Activated CD4-positive, CD25-positive, alpha-beta regulatory T cell (primary cell): ENCODE results near the gene CD47.

Experiments used
- DNase-seq, 4 experiments: peaks; one replicate each; lab custom pipeline; 2025; lab: John Stamatoyannopoulos, UW

Gene CD47

DNA sequence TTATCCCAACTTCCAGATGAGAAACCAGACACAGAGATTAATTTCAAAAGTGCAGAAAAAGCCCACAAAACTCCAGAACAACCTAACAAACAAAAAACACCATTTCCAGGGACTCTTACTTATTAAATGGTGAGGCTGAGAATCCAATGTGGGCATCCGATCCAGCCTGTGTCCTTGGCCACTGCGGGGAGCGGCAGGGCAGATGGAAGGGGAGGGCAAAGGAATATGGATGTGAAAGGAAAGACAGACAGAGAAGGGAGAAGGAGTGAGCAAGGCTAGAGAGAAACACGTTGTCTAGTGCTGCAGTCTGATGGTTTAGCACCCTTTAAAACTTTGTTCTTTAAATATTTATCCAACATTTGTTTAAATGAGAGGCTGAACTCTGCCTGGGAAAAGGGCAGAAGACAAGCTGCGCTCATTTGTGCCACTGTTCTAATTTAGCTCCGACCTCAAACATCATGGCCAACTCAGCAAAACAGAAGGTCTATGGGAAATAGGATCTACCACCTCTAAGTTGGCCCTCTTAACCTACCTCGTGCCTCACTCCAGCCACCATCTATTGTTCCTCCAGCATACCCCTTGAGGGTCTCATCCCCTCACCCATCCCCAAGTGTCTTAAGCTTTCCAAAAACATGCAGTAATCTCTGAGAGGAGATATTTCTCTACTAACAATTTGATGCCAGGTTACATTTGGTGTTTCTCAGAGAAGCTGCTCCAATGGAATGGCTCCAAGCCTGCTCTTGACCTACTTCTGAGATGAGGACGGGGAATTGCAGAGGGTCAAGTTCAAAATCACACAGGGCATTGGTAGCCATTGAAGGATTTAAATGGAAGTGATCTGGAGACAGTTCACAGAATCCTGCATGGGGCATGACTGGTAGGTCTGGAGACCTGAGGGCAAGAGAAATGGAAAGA is 77.4 kb downstream of the CD47 start:
- DNase-seq: no peak

DNA sequence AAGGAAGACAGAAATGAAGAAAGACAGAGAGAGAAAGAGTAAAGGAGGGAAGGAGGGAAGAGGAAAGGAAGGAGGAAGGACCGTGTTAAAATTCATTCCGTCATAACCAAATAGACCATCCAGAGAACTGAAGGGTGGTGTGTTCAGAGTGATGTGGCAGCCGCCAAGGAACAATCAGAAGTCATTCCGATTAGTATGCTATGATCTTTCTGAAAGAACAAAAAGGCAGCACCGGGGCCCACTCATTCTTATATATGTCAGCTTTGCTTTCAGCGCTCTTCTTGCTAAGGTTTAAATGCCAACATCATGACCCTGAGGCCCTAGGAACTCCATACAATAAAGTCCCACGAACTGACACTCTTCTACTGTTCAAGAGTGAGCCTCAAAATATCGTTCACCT is 78.5 kb downstream of the CD47 start:
- DNase-seq: no peak

DNA sequence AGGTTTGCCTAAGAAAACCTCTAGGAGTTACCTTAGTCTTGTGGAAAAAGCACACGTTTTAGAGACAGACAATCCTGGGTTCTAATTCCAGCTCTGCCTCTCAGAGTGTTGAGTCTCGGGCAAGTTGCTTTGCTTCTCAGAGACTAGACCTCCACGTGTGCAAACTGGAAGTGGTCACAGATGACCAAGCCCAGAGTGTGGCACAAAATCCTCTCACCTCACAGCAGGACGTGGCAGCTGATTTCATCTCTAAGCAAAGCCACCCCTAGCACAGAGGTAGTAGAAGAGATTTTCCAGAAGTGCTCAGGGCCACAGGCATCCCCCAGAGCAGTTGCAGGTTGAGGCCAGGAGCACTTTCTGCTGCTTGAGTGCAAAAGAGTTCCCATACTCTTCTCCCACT is 79.2 kb downstream of the CD47 start:
- no peak for DNase-seq

DNA sequence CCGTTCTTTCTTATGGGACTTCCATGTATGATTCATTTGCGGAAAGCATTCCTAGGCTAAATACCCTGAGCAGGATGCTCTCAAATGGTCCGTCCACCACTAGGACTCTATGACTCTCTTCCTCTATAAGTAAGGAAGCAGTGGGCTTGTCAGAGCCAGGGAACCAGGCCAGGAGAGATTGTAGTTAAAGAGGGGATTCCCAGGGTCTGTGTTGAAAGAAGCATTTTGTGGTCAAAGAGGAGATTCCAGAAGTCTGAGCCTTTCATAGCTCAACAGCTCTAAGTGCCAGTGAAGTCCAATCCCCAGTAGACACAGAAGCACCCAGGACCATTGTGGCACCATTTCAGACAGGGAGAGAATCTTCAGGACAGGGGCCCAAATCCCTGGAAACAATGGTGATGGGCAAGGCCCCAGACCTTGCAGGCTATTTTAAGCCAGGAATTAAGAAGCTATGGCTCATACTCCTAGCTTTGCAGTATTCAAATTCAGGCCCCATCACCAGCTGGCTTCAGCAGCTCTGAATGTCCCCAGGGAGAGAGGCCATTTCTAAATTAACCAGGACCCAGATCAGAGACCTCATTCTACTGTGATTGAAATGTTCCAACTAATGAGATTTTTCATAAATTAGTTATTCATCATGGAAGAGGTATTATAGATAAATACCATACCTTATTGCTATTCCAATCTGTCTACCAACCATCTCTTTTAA is 81.7 kb downstream of the CD47 start:
- no peak for DNase-seq

DNA sequence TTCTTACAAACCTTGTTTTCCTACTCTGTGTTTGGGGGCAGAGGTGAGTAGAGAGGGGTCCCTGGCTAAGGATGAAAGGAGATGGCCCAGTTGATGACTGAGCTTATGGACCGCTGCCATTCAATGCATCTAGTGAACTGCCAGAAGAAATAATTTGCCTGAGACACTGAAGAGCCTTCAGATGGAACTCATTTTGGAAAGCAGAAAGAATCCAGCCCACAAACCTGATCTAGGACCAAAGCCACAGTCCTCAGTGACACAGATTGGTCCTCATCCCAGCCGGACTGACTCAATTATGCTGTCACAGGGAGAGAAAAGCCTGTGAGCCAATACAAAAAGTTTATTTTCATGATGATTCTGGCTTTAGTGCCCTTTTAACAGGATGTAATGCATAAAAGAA is 82.7 kb downstream of the CD47 start:
- DNase-seq: no peak

DNA sequence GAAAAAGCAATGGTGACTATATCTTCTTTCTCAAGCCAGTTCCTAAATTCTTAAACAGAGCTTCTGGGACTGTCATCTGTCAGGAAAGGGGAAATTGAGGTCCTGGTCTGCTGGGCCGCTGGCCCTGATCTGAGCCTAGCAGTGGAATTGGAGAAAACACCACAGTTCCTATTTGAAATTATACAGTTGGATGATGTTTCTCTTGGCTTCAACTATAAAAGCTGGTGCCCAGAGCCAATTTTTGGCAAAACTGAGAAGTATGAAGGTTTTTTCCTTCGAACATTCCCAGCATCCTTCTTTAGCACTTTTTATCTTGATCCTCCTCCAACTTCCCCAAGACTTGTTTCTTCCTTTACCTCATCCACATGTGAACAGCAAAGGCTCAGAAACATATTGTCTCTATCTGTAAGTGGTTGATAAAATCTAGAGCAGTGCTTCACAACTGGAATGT is 83.9 kb downstream of the CD47 start:
- no peak for DNase-seq

DNA sequence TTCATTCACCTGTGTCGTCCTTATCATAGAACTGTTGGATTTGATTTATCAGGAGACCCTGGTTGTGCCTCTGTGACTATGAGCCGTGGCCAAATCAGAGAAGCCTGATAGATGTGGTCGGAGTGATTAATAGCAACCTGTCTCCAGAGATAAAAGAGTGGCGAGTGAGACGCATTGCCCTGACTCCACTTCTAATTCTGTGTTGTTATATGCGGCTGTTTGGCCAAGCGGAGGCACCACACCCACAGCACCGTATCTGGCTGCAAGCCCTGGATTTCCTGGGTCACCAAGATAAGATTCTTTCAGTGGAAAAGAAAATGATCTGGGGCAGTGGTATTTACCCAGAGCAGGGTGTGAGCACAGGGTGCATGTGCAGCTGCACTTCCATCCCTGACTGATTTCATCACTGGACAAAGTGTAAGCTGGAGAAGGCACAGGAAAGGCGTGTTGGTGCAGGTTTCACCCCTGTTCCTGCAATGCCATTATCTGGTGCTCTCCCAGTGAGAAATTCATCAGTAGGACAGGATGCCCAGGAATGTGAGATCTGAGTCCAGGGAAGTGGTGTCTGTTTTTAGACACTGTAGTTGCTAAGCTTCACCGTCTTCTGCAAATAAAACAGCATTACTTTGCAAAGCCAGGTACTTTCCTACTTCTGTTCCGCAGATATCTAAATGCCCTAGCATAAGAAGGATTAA is 84.6 kb downstream of the CD47 start:
- no peak for DNase-seq

DNA sequence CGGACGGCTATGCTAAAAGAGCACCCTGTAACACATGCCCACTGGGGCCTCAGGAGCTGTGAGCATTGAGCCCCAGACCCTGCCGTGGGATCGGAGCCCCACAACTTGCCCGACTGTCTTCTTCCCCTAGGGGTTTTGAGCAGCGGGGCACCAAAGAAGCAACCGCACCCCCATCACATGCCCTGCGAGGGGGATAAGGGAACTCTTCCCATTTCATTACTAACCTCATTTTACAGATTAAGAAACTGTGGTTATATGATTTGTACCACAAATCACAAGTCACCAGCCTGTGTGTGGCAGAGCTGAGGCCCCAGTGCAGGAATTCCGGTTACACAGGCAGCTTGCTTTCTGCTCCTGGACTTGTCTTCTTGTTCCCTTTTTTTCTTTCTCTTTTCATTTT is 86.2 kb downstream of the CD47 start:
- DNase-seq: no peak

DNA sequence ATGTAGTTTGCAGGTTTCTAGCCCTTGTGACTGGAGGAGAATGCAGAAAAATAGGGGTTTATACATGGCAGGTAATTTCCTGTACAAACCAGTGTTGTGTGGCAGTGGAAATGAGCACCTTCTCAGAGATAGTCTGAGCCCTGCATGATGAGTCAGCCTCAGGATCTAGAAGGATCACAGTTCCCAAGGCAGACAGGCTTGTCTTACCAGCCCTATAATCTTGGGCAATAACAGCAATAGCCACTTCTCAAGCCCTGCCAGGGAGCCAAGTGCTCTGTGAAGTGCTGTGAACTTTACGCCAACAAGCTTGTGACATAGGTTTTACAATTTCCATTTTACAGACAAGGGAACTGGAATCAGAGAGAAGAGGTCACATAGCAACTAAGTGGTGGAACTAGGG is 89.4 kb downstream of the CD47 start:
- DNase-seq: no peak

DNA sequence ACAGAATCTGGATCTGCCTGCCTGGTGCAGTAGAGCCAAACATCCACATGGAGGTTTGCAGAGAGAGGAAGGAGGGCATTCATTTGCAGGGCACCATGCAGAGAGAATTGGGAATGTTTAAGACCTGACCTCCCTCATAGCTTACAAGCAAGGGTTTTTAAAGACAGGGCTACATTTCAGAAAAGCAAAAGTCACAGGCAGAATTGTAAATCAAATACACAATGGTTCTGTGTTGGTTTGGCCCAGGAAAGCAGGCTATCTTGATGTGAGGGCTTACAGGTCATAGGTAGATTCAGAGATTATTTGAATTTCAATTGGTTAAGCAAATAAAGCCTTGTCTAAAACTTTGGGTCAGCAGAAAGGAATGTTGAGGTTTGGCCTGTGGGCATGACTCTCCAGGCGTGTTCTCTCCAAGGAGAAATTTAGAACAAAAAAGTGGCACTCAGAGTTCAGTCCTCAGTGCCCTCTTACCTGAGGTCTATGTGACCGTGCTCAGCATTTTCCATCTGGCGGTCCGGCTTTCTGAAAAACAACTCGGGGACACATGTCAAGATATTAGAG is 91.5 kb downstream of the CD47 start:
- DNase-seq: no peak

DNA sequence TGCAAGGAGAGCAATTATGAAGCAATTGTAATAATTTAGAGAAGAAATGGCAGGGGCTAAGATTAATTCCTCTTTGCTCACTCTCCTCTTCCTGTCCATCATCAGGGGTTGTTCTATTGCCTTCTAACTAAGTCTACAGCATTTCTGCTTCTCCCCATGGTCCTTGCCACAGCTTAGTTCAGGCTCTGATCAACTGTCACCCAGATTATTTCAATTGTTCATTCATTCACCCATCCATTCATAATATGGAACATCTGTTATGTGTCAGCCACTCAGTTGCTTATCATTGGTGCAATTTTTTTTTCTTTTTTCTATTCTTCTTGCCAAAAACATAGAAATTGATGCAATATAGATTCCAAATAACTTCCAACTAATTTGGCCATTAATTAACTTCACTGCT is 93.2 kb downstream of the CD47 start:
- no peak for DNase-seq

DNA sequence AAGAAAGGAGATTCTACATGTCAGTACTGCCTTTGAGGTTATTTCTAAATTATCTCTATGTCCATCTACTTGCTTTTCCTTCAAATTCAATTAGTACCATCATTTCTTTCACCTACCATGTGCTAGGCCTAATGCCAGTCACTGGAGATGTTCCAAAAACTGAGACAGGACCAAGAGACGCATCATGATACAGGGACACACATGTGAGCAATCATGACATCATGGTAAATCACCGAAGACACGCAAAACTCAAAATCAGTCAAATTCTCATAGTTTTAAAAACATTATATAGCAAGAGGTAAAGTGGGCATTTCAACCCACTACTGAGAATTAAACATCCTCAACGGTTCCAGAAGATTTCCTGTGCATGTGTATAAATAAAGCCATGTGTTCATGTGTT is 95.0 kb downstream of the CD47 start:
- no peak for DNase-seq

DNA sequence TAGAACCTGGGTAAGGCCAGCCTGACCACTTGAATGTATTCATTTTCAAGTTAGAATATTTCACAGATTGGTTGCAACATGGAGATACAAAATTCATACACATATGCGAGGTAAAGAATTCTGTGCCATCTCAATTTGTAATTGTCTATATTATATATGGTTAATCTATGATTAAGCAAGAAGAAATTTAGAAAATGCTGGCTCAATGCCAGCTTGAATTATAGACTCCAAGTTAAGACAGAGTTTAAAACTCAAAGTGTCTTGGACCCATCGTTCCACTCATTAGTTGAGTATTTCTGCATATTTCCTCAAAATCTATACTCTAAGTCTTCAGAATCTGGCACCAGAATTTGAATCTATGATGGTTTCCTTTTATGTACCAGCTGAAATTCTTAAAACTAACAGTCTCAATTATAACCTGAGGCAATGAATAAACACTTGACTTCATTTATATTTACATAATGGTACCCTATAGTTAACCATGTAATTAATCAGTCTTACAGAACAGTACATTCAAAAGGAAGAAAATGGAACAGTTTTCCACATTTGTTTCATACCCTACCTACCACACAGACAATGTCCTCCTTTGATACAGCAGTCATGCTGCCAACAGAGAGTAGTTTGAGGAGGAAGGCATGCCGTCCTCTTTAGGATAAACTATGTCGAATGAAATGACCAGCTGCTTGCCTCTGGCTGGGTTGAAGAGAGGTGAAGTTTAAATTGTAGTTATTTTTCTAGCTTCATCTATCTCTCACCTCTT is 95.7 kb downstream of the CD47 start:
- DNase-seq: no peak

DNA sequence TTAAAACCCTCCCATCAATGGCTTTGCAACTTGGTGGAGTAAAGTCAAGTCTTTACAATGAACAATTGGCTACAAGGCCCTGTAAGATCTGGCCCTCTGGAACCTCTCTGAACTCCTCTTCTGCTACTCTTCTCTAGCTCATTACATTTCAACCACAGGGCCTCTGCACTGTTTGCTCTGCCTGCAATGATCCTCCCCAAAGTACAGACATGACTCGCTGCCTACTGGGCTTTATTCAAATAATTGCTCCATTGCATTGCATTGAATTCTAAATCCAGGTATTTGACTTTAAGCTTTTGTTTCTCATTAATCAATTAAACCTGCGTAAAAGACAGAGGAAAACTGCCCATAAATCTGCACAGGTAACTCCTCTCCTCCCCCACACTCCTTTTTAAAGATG is 96.7 kb downstream of the CD47 start:
- no peak for DNase-seq

DNA sequence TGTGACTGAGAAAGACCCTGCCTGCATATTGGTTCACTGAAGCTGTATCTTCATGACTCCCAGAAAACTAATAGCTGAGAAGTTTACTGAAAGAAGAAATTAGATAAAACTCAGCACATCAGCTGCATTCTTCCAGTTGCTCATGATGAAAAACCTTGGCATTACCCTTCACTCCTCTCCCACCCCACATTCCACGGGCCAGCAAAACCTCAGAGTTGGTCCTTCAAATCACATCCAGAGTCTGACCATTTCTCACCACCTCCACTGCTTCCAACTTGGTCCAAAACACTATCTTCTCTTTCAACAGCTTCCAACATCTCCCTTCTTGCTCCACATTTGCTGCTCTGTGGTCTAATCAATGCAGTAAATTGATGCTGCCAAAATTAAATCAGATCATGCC is 97.1 kb downstream of the CD47 start:
- DNase-seq: no peak
